OCI-LY1 (cell line): Measurements from ENCODE around the gene MARCHF9.

Experiments
- EZH2 ChIP-seq: fragments of 200-600 bp; sonication (generic), shearing (Covaris generic); IDR thresholded peaks from 2 replicates; pipeline ENCODE4 v1.8.0; 2017; ENCODE audit warnings: borderline replicate concordance, mixed run types, mild to moderate bottlenecking, antibody characterized with exemption, low read length, moderate library complexity, mixed read lengths
- TF ChIP-seq, protein P1 (sequence below): fragments of 200-600 bp; sonication (generic), shearing (Covaris generic); IDR thresholded peaks from 2 replicates; pipeline ENCODE4 v1.5.1; 2017; ENCODE audit warnings: mild to moderate bottlenecking, antibody characterized with exemption, low read length, moderate library complexity, mixed read lengths

GRCh38 chr12:57717846-57718640, 36.9 kb upstream of the MARCHF9 start:
- TF ChIP-seq, protein P1, sequence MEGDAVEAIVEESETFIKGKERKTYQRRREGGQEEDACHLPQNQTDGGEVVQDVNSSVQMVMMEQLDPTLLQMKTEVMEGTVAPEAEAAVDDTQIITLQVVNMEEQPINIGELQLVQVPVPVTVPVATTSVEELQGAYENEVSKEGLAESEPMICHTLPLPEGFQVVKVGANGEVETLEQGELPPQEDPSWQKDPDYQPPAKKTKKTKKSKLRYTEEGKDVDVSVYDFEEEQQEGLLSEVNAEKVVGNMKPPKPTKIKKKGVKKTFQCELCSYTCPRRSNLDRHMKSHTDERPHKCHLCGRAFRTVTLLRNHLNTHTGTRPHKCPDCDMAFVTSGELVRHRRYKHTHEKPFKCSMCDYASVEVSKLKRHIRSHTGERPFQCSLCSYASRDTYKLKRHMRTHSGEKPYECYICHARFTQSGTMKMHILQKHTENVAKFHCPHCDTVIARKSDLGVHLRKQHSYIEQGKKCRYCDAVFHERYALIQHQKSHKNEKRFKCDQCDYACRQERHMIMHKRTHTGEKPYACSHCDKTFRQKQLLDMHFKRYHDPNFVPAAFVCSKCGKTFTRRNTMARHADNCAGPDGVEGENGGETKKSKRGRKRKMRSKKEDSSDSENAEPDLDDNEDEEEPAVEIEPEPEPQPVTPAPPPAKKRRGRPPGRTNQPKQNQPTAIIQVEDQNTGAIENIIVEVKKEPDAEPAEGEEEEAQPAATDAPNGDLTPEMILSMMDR, result no peak
- TF ChIP-seq EZH2, result no peak
